K562 (cell line): Measurements from ENCODE around the gene CUX1. TPM values are rescaled to one million over a fixed set of nuclear protein-coding genes. Genes with fewer than 3 reads are reported as not detected.
A peak's percentile ranks its signal among the peaks of the same experiment; 100 is the strongest.

Source experiments
- ADNP ChIP-seq: fragments of 200-800 bp; sonication (Bioruptor generic); IDR thresholded peaks from 2 replicates; pipeline ENCODE4 v1.6.1; 2016; ENCODE audit warnings: missing genetic modification characterization, missing compliant biosample characterization
- ARID1B ChIP-seq: fragments of 450-650 bp; IDR thresholded peaks from 2 replicates; pipeline ENCODE4 v1.6.1; 2016; ENCODE audit warnings: antibody characterized with exemption, mild to moderate bottlenecking, inconsistent platforms
- CCAR2 ChIP-seq: fragments of 200-400 bp; formaldehyde crosslinking; IDR thresholded peaks from 2 replicates; pipeline ENCODE4 v1.6.1; 2017; ENCODE audit warnings: mild to moderate bottlenecking, low read depth, low read length
- CREB1 ChIP-seq, 2 experiments: sonication (generic) in 1 of 2; formaldehyde crosslinking in 1 of 2; IDR thresholded peaks; 2 replicates each; pipeline versions ENCODE4 v1.6.1 to v1.8.0; 2012 to 2022; ENCODE audit warnings: inconsistent platforms in 1 of 2, mild to moderate bottlenecking in 1 of 2, missing genetic modification reagents in 1 of 2, moderate library complexity in 1 of 2
- DPF2 ChIP-seq: fragments of 450-650 bp; IDR thresholded peaks from 2 replicates; pipeline ENCODE4 v1.6.1; 2016
- ELF2 ChIP-seq: fragments of 250-450 bp; sonication (Bioruptor Pico); IDR thresholded peaks from 2 replicates; pipeline ENCODE4 v1.5.0; 2021; ENCODE audit warnings: mild to moderate bottlenecking
- KLF13 ChIP-seq: fragments of 450-650 bp; IDR thresholded peaks from 2 replicates; pipeline ENCODE4 v1.6.1; 2016; ENCODE audit warnings: missing genetic modification characterization, low read depth, mild to moderate bottlenecking, missing compliant biosample characterization, moderate library complexity, borderline replicate concordance
- MAZ ChIP-seq, 2 experiments: fragments of 450-650 bp in 1 of 2; sonication (generic) in 1 of 2; formaldehyde crosslinking; IDR thresholded peaks in 1 of 2; conservative IDR thresholded peaks in 1 of 2; 2 replicates each; pipeline versions ENCODE4 v1.4.0 to v1.5.0; 2020; ENCODE audit warnings: mild to moderate bottlenecking in 1 of 2, missing genetic modification reagents in 1 of 2
- MITF ChIP-seq: IDR thresholded peaks from 2 replicates; pipeline ENCODE4 v1.6.1; 2014; ENCODE audit warnings: antibody characterized with exemption
- MTA3 ChIP-seq: fragments of 450-650 bp; formaldehyde crosslinking; IDR thresholded peaks from 2 replicates; pipeline ENCODE4 v1.6.1; 2017; ENCODE audit warnings: mild to moderate bottlenecking, borderline replicate concordance
- MYNN ChIP-seq, 2 experiments: sonication (generic); formaldehyde crosslinking in 1 of 2; IDR thresholded peaks; 2 replicates each; pipeline versions ENCODE4 v1.5.0 to v1.6.1; 2016 to 2020; ENCODE audit warnings: antibody characterized with exemption in 1 of 2, missing genetic modification reagents in 1 of 2
- NEUROD1 ChIP-seq: fragments of 150-350 bp; IDR thresholded peaks from 2 replicates; pipeline ENCODE4 v1.6.1; 2014; ENCODE audit warnings: borderline replicate concordance, low read length, low read depth; ENCODE audit not compliant: partially characterized antibody
- NFYB ChIP-seq: IDR thresholded peaks from 2 replicates; pipeline ENCODE4 v1.6.1; 2011; ENCODE audit warnings: mild to moderate bottlenecking, moderate library complexity; ENCODE audit not compliant: insufficient read length; ENCODE audit errors: extremely low read depth
- PCBP2 ChIP-seq: fragments of 200-400 bp; formaldehyde crosslinking; IDR thresholded peaks from 2 replicates; pipeline ENCODE4 v1.6.1; 2018; ENCODE audit warnings: low read length, low read depth, mild to moderate bottlenecking, moderate library complexity; ENCODE audit not compliant: poor library complexity, severe bottlenecking
- PHF20 ChIP-seq: fragments of 450-650 bp; IDR thresholded peaks from 2 replicates; pipeline ENCODE4 v1.6.1; 2018; ENCODE audit not compliant: partially characterized antibody
- RB1 ChIP-seq: fragments of 450-650 bp; IDR thresholded peaks from 2 replicates; pipeline ENCODE4 v1.6.1; 2017; ENCODE audit warnings: low read depth, mild to moderate bottlenecking
- SAP30 ChIP-seq: fragments of 200-600 bp; sonication (generic); IDR thresholded peaks from 2 replicates; pipeline ENCODE4 v1.6.1; 2012; ENCODE audit warnings: borderline replicate concordance, low read depth, mild to moderate bottlenecking, moderate library complexity, low read length, control low read depth, inconsistent platforms; ENCODE audit not compliant: insufficient read depth, poor library complexity, severe bottlenecking
- SNIP1 ChIP-seq: fragments of 450-650 bp; IDR thresholded peaks from 2 replicates; pipeline ENCODE4 v1.7.1; 2017; ENCODE audit warnings: low read depth, mild to moderate bottlenecking
- TAF15 ChIP-seq: fragments of 200-400 bp; formaldehyde crosslinking; IDR thresholded peaks from 2 replicates; pipeline ENCODE4 v1.6.1; 2017; ENCODE audit warnings: mild to moderate bottlenecking, low read depth, low read length, moderate library complexity
- TAL1 ChIP-seq: fragments of 450-650 bp; IDR thresholded peaks from 2 replicates; pipeline ENCODE4 v1.6.1; 2016; ENCODE audit warnings: mild to moderate bottlenecking
- TCF3 ChIP-seq: sonication (generic); formaldehyde crosslinking; IDR thresholded peaks from 2 replicates; pipeline ENCODE4 v1.4.0; 2020; ENCODE audit warnings: mild to moderate bottlenecking, missing genetic modification reagents
- TGIF2 ChIP-seq: sonication (generic); formaldehyde crosslinking; IDR thresholded peaks from 2 replicates; pipeline ENCODE4 v1.8.1; 2022; ENCODE audit warnings: mild to moderate bottlenecking, missing genetic modification reagents, moderate library complexity
- ZBTB1 ChIP-seq: sonication (generic); formaldehyde crosslinking; IDR thresholded peaks from 2 replicates; pipeline ENCODE4 v1.8.1; 2023; ENCODE audit warnings: missing genetic modification reagents, low read depth, mild to moderate bottlenecking, borderline replicate concordance
- polyA plus RNA-seq, 8 experiments: library from polyadenylated mRNA; depleted of rRNA in 4 of 8; stranded (reverse) in 5 of 8; unstranded in 3 of 8; fragments of >200 nt; fragmentation: Nextera tagmentation in 2 of 8; fragmentation: Illumina TruSeq in 1 of 8; extraction: Ambion mirVana in 2 of 8; extraction: Trizol in 1 of 8; gene quantifications; 2 replicates each; pipeline versions ENCODE4 v1.2.1 to v1.2.3, GENCODE V29; 2011 to 2014; ENCODE audit warnings: inconsistent platforms in 1 of 8, missing spikeins in 1 of 8
- total RNA-seq, 7 experiments: library from RNA; depleted of rRNA in 6 of 7; stranded (reverse); fragments of >200 nt in 6 of 7; fragmentation: Illumina TruSeq in 2 of 7; extraction: Trizol in 2 of 7; gene quantifications; 2 replicates each; pipeline versions ENCODE4 v1.2.1 to v1.2.3, GENCODE V29; 2011 to 2021; ENCODE audit warnings: low replicate concordance in 1 of 7
- TF ChIP-seq, protein P1 (sequence below): fragments of 250-450 bp; sonication (Bioruptor Pico); IDR thresholded peaks from 2 replicates; pipeline ENCODE4 v1.4.0; 2020; ENCODE audit warnings: mild to moderate bottlenecking, moderate library complexity
- TF ChIP-seq, protein P2 (sequence below): fragments of 200-800 bp; sonication (Bioruptor generic); IDR thresholded peaks from 2 replicates; pipeline ENCODE4 v1.6.1; 2017; ENCODE audit warnings: missing genetic modification characterization, missing compliant biosample characterization

The CUX1 gene
- total and polyA plus RNA-seq, 9 of the 15 experiments (the other 6 are each of a cell fraction or from before 2014, with no cell fraction given), result 3.6 to 55.3 (median 25.2) TPM

DNA sequence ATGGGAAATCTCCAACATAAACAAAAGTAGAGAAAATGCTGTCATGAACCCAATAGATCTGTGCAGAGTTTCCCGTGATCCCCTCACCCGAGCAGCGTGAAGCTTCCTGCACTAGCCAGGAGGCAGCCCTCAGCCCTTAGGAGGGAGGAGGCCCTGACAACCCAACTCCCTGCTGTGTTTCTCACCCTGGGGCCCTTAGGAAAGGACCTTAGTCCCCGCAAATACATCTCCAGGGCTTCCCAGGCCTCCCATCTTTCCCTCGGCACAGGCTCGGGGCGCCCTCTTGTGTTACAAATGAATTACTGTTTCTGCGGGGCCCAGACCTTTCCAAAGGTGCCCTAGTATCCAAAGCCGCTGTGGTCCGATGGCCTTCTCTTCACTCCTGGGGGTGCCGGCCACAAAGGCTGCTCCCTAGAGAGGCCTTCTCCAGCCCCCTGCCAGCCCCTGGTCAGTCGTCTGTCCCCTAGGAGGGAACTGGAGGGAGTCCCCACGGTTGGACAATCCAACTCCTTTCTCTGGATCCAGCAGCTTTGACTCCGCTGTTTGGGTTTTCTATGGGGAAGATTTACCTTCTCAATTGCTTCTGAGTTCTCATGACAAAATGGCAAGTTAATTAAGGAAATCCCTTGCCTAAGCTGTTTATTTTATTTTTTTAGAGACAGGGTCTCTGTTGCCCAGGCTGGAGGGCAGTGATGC, 419.3 kb downstream of the CUX1 start (continued):
- TF ChIP-seq ELF2 (CRISPR knock-in tag) (no peak), ARID1B (no peak), NEUROD1 (no peak), SAP30 (no peak), MTA3 (no peak), MAZ (CRISPR knock-in tag; conservative IDR thresholded peaks at IDR 0.05 in 1 of 2, IDR thresholded peaks at IDR 0.05 in 1 of 2) (no peak), TAF15 (no peak), TCF3 (no peak), RB1 (peak; percentile 77; the same call in 1 of the 2 replicates), PHF20 (no peak), TAL1 (no peak), KLF13 (tag) (no peak), NFYB (no peak), MITF (no peak), PCBP2 (no peak), CREB1 (IDR thresholded peaks at IDR 0.05) (no peak), CREB1 (CRISPR knock-in tag; IDR thresholded peaks at IDR 0.05) (no peak), ZBTB1 (CRISPR knock-in tag) (no peak), SNIP1 (no peak), CCAR2 (no peak), TGIF2 (CRISPR knock-in tag) (no peak), DPF2 (no peak), MYNN (IDR thresholded peaks at IDR 0.05) (no peak), MYNN (CRISPR knock-in tag; IDR thresholded peaks at IDR 0.05) (no peak), ADNP (tag) (no peak)
- TF ChIP-seq, protein P1, sequence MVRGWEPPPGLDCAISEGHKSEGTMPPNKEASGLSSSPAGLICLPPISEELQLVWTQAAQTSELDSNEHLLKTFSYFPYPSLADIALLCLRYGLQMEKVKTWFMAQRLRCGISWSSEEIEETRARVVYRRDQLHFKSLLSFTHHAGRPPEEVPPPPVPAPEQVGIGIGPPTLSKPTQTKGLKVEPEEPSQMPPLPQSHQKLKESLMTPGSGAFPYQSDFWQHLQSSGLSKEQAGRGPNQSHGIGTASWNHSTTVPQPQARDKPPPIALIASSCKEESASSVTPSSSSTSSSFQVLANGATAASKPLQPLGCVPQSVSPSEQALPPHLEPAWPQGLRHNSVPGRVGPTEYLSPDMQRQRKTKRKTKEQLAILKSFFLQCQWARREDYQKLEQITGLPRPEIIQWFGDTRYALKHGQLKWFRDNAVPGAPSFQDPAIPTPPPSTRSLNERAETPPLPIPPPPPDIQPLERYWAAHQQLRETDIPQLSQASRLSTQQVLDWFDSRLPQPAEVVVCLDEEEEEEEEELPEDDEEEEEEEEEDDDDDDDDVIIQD (CRISPR knock-in tag), result no peak
- TF ChIP-seq, protein P2, sequence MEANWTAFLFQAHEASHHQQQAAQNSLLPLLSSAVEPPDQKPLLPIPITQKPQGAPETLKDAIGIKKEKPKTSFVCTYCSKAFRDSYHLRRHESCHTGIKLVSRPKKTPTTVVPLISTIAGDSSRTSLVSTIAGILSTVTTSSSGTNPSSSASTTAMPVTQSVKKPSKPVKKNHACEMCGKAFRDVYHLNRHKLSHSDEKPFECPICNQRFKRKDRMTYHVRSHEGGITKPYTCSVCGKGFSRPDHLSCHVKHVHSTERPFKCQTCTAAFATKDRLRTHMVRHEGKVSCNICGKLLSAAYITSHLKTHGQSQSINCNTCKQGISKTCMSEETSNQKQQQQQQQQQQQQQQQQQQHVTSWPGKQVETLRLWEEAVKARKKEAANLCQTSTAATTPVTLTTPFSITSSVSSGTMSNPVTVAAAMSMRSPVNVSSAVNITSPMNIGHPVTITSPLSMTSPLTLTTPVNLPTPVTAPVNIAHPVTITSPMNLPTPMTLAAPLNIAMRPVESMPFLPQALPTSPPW (CRISPR knock-in tag), result no peak
